Measurements from ENCODE around the gene SAP25.
"Not testable (repeated sequence)": the region's sequence is repeated elsewhere in the genome, so short reads cannot be mapped to it uniquely, and the experiment has no call there.

DNA sequence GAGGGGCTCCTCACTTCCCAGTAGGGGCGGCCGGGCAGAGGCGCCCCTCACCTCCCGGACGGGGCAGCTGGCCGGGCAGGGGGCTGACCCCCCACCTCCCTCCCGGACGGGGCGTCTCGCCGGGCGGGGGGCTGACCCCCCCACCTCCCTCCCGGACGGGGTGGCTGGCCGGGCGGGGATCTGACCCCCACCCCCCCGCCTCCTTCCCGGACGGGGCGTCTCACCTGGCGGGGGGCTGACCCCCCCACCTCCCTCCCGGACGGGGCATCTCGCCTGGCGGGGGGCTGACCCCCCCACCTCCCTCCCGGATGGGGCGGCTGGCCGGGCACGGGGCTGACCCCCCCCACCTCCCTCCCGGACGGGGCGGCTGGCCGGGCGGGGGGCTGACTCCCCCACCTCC lies 50.5 kb downstream of the SAP25 start:
- TF ChIP-seq, protein P1, sequence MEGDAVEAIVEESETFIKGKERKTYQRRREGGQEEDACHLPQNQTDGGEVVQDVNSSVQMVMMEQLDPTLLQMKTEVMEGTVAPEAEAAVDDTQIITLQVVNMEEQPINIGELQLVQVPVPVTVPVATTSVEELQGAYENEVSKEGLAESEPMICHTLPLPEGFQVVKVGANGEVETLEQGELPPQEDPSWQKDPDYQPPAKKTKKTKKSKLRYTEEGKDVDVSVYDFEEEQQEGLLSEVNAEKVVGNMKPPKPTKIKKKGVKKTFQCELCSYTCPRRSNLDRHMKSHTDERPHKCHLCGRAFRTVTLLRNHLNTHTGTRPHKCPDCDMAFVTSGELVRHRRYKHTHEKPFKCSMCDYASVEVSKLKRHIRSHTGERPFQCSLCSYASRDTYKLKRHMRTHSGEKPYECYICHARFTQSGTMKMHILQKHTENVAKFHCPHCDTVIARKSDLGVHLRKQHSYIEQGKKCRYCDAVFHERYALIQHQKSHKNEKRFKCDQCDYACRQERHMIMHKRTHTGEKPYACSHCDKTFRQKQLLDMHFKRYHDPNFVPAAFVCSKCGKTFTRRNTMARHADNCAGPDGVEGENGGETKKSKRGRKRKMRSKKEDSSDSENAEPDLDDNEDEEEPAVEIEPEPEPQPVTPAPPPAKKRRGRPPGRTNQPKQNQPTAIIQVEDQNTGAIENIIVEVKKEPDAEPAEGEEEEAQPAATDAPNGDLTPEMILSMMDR (IDR thresholded peaks at IDR 0.05), result not testable (repeated sequence)
- not testable (repeated sequence) for TF ChIP-seq POLR2A (IDR thresholded peaks at IDR 0.05)

All from lower leg skin (tissue), 3 donors.